ENCODE measurements around the gene C1QL1.

C1QL1 gene

GRCh38 chr17:44922136-44922535, 46.0 kb downstream of the C1QL1 start:
- DNase-seq (ENCODE audit: low spot score), result no peak
- in situ Hi-C loops (cut with MboI; ENCODE audit: low sequenced_read_pairs, unreplicated experiment), result loop anchor here (10.0 kb wide), 1 partner anchor 103 kb away; no protein-coding TSS in a partner anchor
- TF ChIP-seq CTCF (IDR thresholded peaks at IDR 0.05; ENCODE audit: borderline replicate concordance, control extremely low read depth, extremely low read depth, insufficient read depth, missing control alignments), result no peak

GRCh38 chr17:44921122-44921882, 46.8 kb downstream of the C1QL1 start:
- in situ Hi-C loops (cut with MboI; ENCODE audit: low sequenced_read_pairs, unreplicated experiment), result loop anchor here (10.0 kb wide), 1 partner anchor 103 kb away; no protein-coding TSS in a partner anchor
- no peak for DNase-seq (ENCODE audit: low spot score)
- no peak for TF ChIP-seq CTCF (IDR thresholded peaks at IDR 0.05; ENCODE audit: borderline replicate concordance, control extremely low read depth, extremely low read depth, insufficient read depth, missing control alignments)

GRCh38 chr17:44920565-44920940, 47.5 kb downstream of the C1QL1 start:
- TF ChIP-seq CTCF (IDR thresholded peaks at IDR 0.05; ENCODE audit: borderline replicate concordance, control extremely low read depth, extremely low read depth, insufficient read depth, missing control alignments), result no peak
- in situ Hi-C loops (cut with MboI; ENCODE audit: low sequenced_read_pairs, unreplicated experiment), result loop anchor here (10.0 kb wide), 1 partner anchor 104 kb away; no protein-coding TSS in a partner anchor
- no peak for DNase-seq (ENCODE audit: low spot score)

- TF ChIP-seq CTCF (IDR thresholded peaks at IDR 0.05; ENCODE audit: borderline replicate concordance, control extremely low read depth, extremely low read depth, insufficient read depth, missing control alignments), result peak; percentile 94
- peak; percentile 92 for DNase-seq (ENCODE audit: low spot score)
- in situ Hi-C loops (cut with MboI; ENCODE audit: low sequenced_read_pairs, unreplicated experiment), result loop anchor here (10.0 kb wide), 2 partner anchors 105 to 185 kb away; no protein-coding TSS in a partner anchor
Measured at GRCh38 chr17:44919885-44920564, 48.1 kb downstream of the C1QL1 start.

- DNase-seq (ENCODE audit: low spot score), result no peak
- TF ChIP-seq CTCF (IDR thresholded peaks at IDR 0.05; ENCODE audit: borderline replicate concordance, control extremely low read depth, extremely low read depth, insufficient read depth, missing control alignments), result no peak
- in situ Hi-C loops (cut with MboI; ENCODE audit: low sequenced_read_pairs, unreplicated experiment), result loop anchor here (10.0 kb wide), 1 partner anchor 185 kb away; no protein-coding TSS in a partner anchor
Measured at GRCh38 chr17:44919411-44919810, 48.7 kb downstream of the C1QL1 start.

GRCh38 chr17:44918006-44918405, 50.1 kb downstream of the C1QL1 start:
- in situ Hi-C loops (cut with MboI; ENCODE audit: low sequenced_read_pairs, unreplicated experiment), result loop anchor here (10.0 kb wide), 1 partner anchor 187 kb away; no protein-coding TSS in a partner anchor
- no peak for DNase-seq (ENCODE audit: low spot score)
- no peak for TF ChIP-seq CTCF (IDR thresholded peaks at IDR 0.05; ENCODE audit: borderline replicate concordance, control extremely low read depth, extremely low read depth, insufficient read depth, missing control alignments)
